ENCODE data around the gene PPM1L. TPM values are rescaled to one million over a fixed set of nuclear protein-coding genes. Genes with fewer than 3 reads are reported as not detected.

PPM1L gene
- total RNA-seq, 1 experiment from 2014 or later = 13.2 TPM

DNA sequence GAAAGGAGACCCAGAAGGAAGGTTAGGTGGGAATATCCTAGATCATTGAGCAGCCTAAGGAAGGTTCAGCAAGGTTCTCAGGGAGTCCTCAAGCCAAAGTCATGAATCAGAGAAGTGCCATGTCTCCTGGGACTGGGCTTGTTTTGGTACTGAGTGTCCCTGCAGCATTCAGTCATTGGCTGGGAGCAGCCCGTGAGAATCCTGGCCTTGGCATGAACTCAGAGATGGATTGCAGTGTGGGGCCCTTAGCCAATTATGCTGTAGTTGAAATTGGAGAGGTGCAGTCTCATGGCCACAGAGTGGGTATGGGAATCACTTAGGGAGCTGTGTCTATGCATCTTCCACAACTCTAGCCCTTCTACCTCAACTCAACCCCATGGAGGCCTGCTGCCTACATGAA lies 17.0 kb upstream of the PPM1L start (continued):
- TF ChIP-seq, protein P1, sequence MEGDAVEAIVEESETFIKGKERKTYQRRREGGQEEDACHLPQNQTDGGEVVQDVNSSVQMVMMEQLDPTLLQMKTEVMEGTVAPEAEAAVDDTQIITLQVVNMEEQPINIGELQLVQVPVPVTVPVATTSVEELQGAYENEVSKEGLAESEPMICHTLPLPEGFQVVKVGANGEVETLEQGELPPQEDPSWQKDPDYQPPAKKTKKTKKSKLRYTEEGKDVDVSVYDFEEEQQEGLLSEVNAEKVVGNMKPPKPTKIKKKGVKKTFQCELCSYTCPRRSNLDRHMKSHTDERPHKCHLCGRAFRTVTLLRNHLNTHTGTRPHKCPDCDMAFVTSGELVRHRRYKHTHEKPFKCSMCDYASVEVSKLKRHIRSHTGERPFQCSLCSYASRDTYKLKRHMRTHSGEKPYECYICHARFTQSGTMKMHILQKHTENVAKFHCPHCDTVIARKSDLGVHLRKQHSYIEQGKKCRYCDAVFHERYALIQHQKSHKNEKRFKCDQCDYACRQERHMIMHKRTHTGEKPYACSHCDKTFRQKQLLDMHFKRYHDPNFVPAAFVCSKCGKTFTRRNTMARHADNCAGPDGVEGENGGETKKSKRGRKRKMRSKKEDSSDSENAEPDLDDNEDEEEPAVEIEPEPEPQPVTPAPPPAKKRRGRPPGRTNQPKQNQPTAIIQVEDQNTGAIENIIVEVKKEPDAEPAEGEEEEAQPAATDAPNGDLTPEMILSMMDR (IDR thresholded peaks at IDR 0.05 in 2 of 3, conservative IDR thresholded peaks at IDR 0.05 in 1 of 3; ENCODE audit: borderline replicate concordance in 1 of 3, insufficient read depth in 1 of 3, low read depth in 2 of 3, low read length in 2 of 3) = no peak
- TF ChIP-seq FOSL1 (IDR thresholded peaks at IDR 0.05; ENCODE audit: low read depth) = no peak

DNA sequence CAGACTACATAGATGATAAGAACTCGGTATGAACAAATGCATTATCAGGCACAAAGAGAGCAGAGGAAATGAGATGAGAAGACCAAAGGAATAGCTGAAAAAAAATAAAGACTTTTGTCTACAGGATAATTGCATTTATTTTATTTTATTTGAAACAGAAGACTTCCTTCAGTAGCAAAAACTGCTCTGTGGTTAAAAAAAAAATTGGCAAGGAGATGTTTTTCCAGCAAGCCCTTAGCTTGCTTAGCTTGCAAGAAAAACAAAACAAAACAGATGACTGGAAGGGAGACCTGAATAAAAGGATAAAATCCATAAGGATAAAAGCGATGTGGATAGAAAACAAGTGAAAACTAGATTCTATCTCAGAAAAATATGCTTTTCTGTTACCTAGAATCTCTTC lies 9.1 kb upstream of the PPM1L start:
- H3K79me2 ChIP-seq (ENCODE audit: insufficient read depth, low read length) = no peaks in the 10 kb centered on the region
- H3K4me2 ChIP-seq (ENCODE audit: low read length) = no peak overlapping the region
- ATAC-seq = no peak
- H2AFZ ChIP-seq (ENCODE audit: low read depth, low read length, poor library complexity, severe bottlenecking) = no peak overlapping the region
- no peaks in the 10 kb centered on the region for H3K9me3 ChIP-seq (ENCODE audit: control insufficient read depth in 1 of 2, insufficient read depth in 1 of 2, low read depth in 1 of 2, low read length in 2 of 2)
- ChIA-PET CTCF (no interaction called here), POLR2A (no interaction called here), RAD21 (ENCODE audit: low non-redundant PET in 1 of 2, low total read pairs in 2 of 2, uncharacterized antibody in 2 of 2, unreplicated experiment in 2 of 2) (no interaction called here)
- no peak overlapping the region for H3K27ac ChIP-seq (ENCODE audit: low read depth, low read length)
- intact Hi-C loops (cut with micrococcal nuclease) = no loop called here
- H3K27me3 ChIP-seq (ENCODE audit: insufficient read depth, low read length) = no peaks in the 10 kb centered on the region
- H4K20me1 ChIP-seq (ENCODE audit: insufficient read depth) = no peaks in the 10 kb centered on the region
- no peaks in the 10 kb centered on the region for H3K9me2 ChIP-seq (ENCODE audit: insufficient read depth)
- no peak overlapping the region for H3K4me3 ChIP-seq (replicated peaks in 1 of 2; ENCODE audit: low read depth in 1 of 2, low read length in 2 of 2)
- DNase-seq (ENCODE audit: low read depth, low spot score) = no peak
- no peaks in the 10 kb centered on the region for H3K36me3 ChIP-seq (ENCODE audit: control insufficient read depth in 1 of 2, insufficient read depth in 2 of 2, low read length in 2 of 2)
- no peaks in the 10 kb centered on the region for H3K4me1 ChIP-seq (ENCODE audit: control insufficient read depth in 1 of 2, insufficient read depth in 2 of 2, low read length in 2 of 2)
- TF ChIP-seq, protein P2, sequence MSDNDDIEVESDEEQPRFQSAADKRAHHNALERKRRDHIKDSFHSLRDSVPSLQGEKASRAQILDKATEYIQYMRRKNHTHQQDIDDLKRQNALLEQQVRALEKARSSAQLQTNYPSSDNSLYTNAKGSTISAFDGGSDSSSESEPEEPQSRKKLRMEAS (IDR thresholded peaks at IDR 0.05) = no peak
- TF ChIP-seq POLR2AphosphoS5 (IDR thresholded peaks at IDR 0.05; ENCODE audit: low read depth, low read length) (no peak), SRF (IDR thresholded peaks at IDR 0.05; ENCODE audit: low read depth) (no peak), SP1 (IDR thresholded peaks at IDR 0.05; ENCODE audit: low read depth) (no peak)
- BruUV-seq (replicated peaks) = no TSS peak
- H3K9ac ChIP-seq (ENCODE audit: low read length) = no peak overlapping the region

DNA sequence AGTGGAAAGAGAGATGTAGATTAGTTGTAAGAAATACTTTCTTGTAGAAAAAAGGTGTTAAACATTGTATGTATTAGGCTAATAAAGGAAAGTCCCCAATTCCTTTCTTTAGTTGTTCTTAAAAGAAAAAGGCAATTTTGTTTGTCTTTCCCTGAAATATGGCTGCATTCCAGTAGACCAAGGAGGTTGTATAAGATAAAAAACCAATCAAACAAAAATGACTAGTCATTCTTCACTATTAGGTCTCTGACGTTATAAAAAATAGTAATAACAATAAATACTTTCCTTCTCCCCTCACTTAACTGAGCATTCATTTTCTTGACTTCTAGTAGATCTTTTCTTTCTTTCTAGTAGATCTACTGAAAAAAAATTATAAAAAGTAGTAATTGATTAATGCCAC lies 8.6 kb upstream of the PPM1L start:
- ChIA-PET RAD21 (ENCODE audit: low non-redundant PET in 1 of 2, low total read pairs in 2 of 2, uncharacterized antibody in 2 of 2, unreplicated experiment in 2 of 2) (no interaction called here), CTCF (no interaction called here), POLR2A (no interaction called here)
- H3K9ac ChIP-seq (ENCODE audit: low read length) = no peak overlapping the region
- H3K9me2 ChIP-seq (ENCODE audit: insufficient read depth) = no peaks in the 10 kb centered on the region
- no peak overlapping the region for H3K4me2 ChIP-seq (ENCODE audit: low read length)
- no peak overlapping the region for H3K4me3 ChIP-seq (replicated peaks in 1 of 2; ENCODE audit: low read depth in 1 of 2, low read length in 2 of 2)
- no peaks in the 10 kb centered on the region for H3K36me3 ChIP-seq (ENCODE audit: control insufficient read depth in 1 of 2, insufficient read depth in 2 of 2, low read length in 2 of 2)
- no peaks in the 10 kb centered on the region for H3K27me3 ChIP-seq (ENCODE audit: insufficient read depth, low read length)
- DNase-seq (ENCODE audit: low read depth, low spot score) (no peak), ATAC-seq (no peak)
- H3K79me2 ChIP-seq (ENCODE audit: insufficient read depth, low read length) = no peaks in the 10 kb centered on the region
- no peaks in the 10 kb centered on the region for H3K9me3 ChIP-seq (ENCODE audit: control insufficient read depth in 1 of 2, insufficient read depth in 1 of 2, low read depth in 1 of 2, low read length in 2 of 2)
- H3K4me1 ChIP-seq (ENCODE audit: control insufficient read depth in 1 of 2, insufficient read depth in 2 of 2, low read length in 2 of 2) = no peaks in the 10 kb centered on the region
- H3K27ac ChIP-seq (ENCODE audit: low read depth, low read length) = no peak overlapping the region
- no peaks in the 10 kb centered on the region for H4K20me1 ChIP-seq (ENCODE audit: insufficient read depth)
- no TSS peak for BruUV-seq (replicated peaks)
- intact Hi-C loops (cut with micrococcal nuclease) = no loop called here
- H2AFZ ChIP-seq (ENCODE audit: low read depth, low read length, poor library complexity, severe bottlenecking) = no peak overlapping the region
- TF ChIP-seq EGR1 (IDR thresholded peaks at IDR 0.05; ENCODE audit: low read depth) (no peak), ZNF274 (IDR thresholded peaks at IDR 0.05; ENCODE audit: low read depth, low read length) (no peak)

Data from HCT116 (cell line).